Astrocyte (in vitro differentiated cells and primary cell): ENCODE results near the gene NIPBL.

Experiments used
- CTCF ChIP-seq: IDR thresholded peaks from 2 replicates; pipeline ENCODE4 v1.5.1; 2011; ENCODE audit warnings: low read depth, mild to moderate bottlenecking, inconsistent platforms, low read length, moderate library complexity; ENCODE audit not compliant: insufficient read depth
- EZH2 ChIP-seq: IDR thresholded peaks from 2 replicates; pipeline ENCODE4 v1.6.1; 2012; ENCODE audit warnings: mild to moderate bottlenecking, low read length, inconsistent platforms; ENCODE audit not compliant: insufficient read depth

- TF ChIP-seq CTCF (no peak), EZH2 (no peak)
Observed at GRCh38 chr5:36988396-36988795, 111.8 kb downstream of the NIPBL start.
